B cell (primary cell): ENCODE results near the gene ALG9. TPM values are rescaled to one million over a fixed set of nuclear protein-coding genes. Genes with fewer than 3 reads are reported as not detected.

ENCODE experiments used
- ATAC-seq: fragments of 200-7000 bp; cut with Tn5 transposase; one replicate; pipeline ENCODE4 v1.10.0; 2021; ENCODE audit warnings: low read depth, mild to moderate bottlenecking, moderate number of reproducible peaks, moderate library complexity
- CTCF ChIA-PET: fragments of 350-600 bp; sonication (Branson Sonifier 250); formaldehyde crosslinking; loops from one replicate; lab custom pipeline; 2021; ENCODE audit warnings: antibody characterized with exemption, inconsistent platforms; lab: Charles Lee
- POLR2A ChIA-PET: fragments of 350-600 bp; sonication (Branson Sonifier 250); formaldehyde crosslinking; loops from one replicate; lab custom pipeline; 2021; ENCODE audit warnings: antibody characterized with exemption; lab: Charles Lee
- DNase-seq: peaks from one replicate; pipeline ENCODE4 v3.0.0; 2013
- H2AFZ ChIP-seq: 2 replicates; pipeline ENCODE4 v1.6.1; 2012; ENCODE audit warnings: mild to moderate bottlenecking, low read depth, low read length; ENCODE audit not compliant: insufficient read depth, poor library complexity, severe bottlenecking
- H3K27ac ChIP-seq, 2 donors: 1 replicate in 1 of 2; 2 replicates in 1 of 2; pipeline ENCODE4 v1.5.1; 2012 to 2013; ENCODE audit warnings: low read length in 2 of 2, mild to moderate bottlenecking in 2 of 2, moderate library complexity in 1 of 2
- H3K27me3 ChIP-seq, 4 experiments: fragments of 200-600 bp in 1 of 4; sonication (generic) in 1 of 4; replicated peaks in 1 of 4; 1 replicate in 2 of 4; 2 replicates in 2 of 4; pipeline versions ENCODE4 v1.6.1 to v1.7.0; 2013 to 2016; ENCODE audit warnings: low read length in 3 of 4, mild to moderate bottlenecking in 2 of 4, mixed read lengths in 1 of 4, moderate library complexity in 1 of 4; ENCODE audit not compliant: insufficient read depth in 4 of 4, control insufficient read depth in 3 of 4; ENCODE audit errors: control extremely low read depth in 1 of 4
- H3K36me3 ChIP-seq, 2 experiments: replicated peaks in 1 of 2; 1 replicate in 1 of 2; 2 replicates in 1 of 2; pipeline versions ENCODE4 v1.6.1 to v1.7.1; 2013; ENCODE audit warnings: low read length in 1 of 2; ENCODE audit not compliant: insufficient read depth in 2 of 2, control insufficient read depth in 1 of 2; ENCODE audit errors: control extremely low read depth in 1 of 2, extremely low read depth in 1 of 2
- H3K4me1 ChIP-seq, 2 donors: fragments of 200-600 bp in 1 of 2; sonication (generic) in 1 of 2; 1 replicate in 1 of 2; 2 replicates in 1 of 2; pipeline versions ENCODE4 v1.5.1 to v1.6.1; 2013 to 2017; ENCODE audit warnings: low read length in 2 of 2; ENCODE audit not compliant: control insufficient read depth in 2 of 2, insufficient read depth in 2 of 2
- H3K4me2 ChIP-seq: replicated peaks from 2 replicates; pipeline ENCODE3; 2012; ENCODE audit warnings: mild to moderate bottlenecking, low read depth, low read length; ENCODE audit not compliant: poor library complexity, severe bottlenecking
- H3K4me3 ChIP-seq, 5 experiments: fragments of 200-600 bp in 1 of 5; sonication (generic) in 1 of 5; 1 replicate in 3 of 5; 2 replicates in 2 of 5; pipeline versions ENCODE4 v1.5.1 to v1.7.0; 2011 to 2016; ENCODE audit warnings: low read length in 4 of 5, mild to moderate bottlenecking in 4 of 5, low read depth in 2 of 5, control low read depth in 1 of 5, moderate library complexity in 1 of 5; ENCODE audit not compliant: insufficient read depth in 1 of 5; ENCODE audit errors: control extremely low read depth in 1 of 5, extremely low read depth in 1 of 5
- H3K79me2 ChIP-seq: fragments of 200-600 bp; sonication (generic); one replicate; pipeline ENCODE4 v1.6.0; 2016; ENCODE audit warnings: low read length; ENCODE audit not compliant: control insufficient read depth, insufficient read depth
- H3K9ac ChIP-seq: fragments of 200-600 bp; sonication (generic); 2 replicates; pipeline ENCODE4 v1.6.1; 2017; ENCODE audit warnings: mild to moderate bottlenecking, low read length, moderate library complexity
- H3K9me3 ChIP-seq, 3 donors: one replicate each; pipeline versions ENCODE4 v1.6.1 to v1.7.1; 2013; ENCODE audit warnings: low read length in 2 of 3; ENCODE audit not compliant: control insufficient read depth in 2 of 3, insufficient read depth in 1 of 3; ENCODE audit errors: control extremely low read depth in 1 of 3
- H4K20me1 ChIP-seq: 2 replicates; pipeline ENCODE4 v1.6.0; 2012; ENCODE audit warnings: mild to moderate bottlenecking, low read length; ENCODE audit not compliant: insufficient read depth, control insufficient read depth, poor library complexity, severe bottlenecking
- H3K27ac Mint-ChIP-seq: one replicate; pipeline ENCODE4 v1.8.0; 2021; ENCODE audit warnings: mixed read lengths
- H3K27me3 Mint-ChIP-seq: one replicate; pipeline ENCODE4 v1.8.0; 2021; ENCODE audit warnings: mixed read lengths
- H3K4me1 Mint-ChIP-seq: one replicate; pipeline ENCODE4 v1.8.0; 2021; ENCODE audit warnings: mixed read lengths
- H3K4me3 Mint-ChIP-seq: one replicate; pipeline ENCODE4 v1.8.0; 2021; ENCODE audit warnings: mixed read lengths
- H3K9me3 Mint-ChIP-seq: one replicate; pipeline ENCODE4 v1.8.0; 2022; ENCODE audit warnings: mixed read lengths; ENCODE audit not compliant: insufficient read depth
- EZH2 ChIP-seq: IDR thresholded peaks from 2 replicates; pipeline ENCODE4 v1.6.1; 2012; ENCODE audit warnings: borderline replicate concordance, low read depth, mild to moderate bottlenecking, moderate library complexity, low read length; ENCODE audit not compliant: insufficient read depth, poor library complexity, severe bottlenecking
- WGBS: methylation state at CpG from one replicate; pipeline ENCODE4 v1.1.5; 2013; ENCODE audit warnings: missing lambda C conversion rate; ENCODE audit not compliant: insufficient coverage; 5-methylcytosine and 5-hydroxymethylcytosine counted together
- intact Hi-C: fragments of 100-400 bp; cut with micrococcal nuclease; formaldehyde crosslinking; loops from one replicate; pipeline ENCODE4 v1.10.0; 2022
- polyA plus RNA-seq: library from polyadenylated mRNA; depleted of rRNA; stranded (reverse); fragments of >200 nt; gene quantifications from 2 replicates; pipeline ENCODE4 v1.2.3, GENCODE V29; 2012
- total RNA-seq, 2 donors: library from RNA; stranded (reverse); fragments of 120-200 nt in 1 of 2; gene quantifications; 1 replicate in 1 of 2; 2 replicates in 1 of 2; pipeline versions ENCODE4 v1.2.3 to v1.2.4, GENCODE V29; 2013 to 2022
- TF ChIP-seq, protein P1 (sequence below): fragments of 200-600 bp; IDR thresholded peaks from one replicate; pipeline ENCODE4 v1.8.0; 2022; ENCODE audit warnings: antibody characterized with exemption, mild to moderate bottlenecking

Gene ALG9
- total and polyA plus RNA-seq, 2 donors (not counting 1 experiment from before 2014, with no cell fraction given): 21.2 to 29.9 TPM

DNA sequence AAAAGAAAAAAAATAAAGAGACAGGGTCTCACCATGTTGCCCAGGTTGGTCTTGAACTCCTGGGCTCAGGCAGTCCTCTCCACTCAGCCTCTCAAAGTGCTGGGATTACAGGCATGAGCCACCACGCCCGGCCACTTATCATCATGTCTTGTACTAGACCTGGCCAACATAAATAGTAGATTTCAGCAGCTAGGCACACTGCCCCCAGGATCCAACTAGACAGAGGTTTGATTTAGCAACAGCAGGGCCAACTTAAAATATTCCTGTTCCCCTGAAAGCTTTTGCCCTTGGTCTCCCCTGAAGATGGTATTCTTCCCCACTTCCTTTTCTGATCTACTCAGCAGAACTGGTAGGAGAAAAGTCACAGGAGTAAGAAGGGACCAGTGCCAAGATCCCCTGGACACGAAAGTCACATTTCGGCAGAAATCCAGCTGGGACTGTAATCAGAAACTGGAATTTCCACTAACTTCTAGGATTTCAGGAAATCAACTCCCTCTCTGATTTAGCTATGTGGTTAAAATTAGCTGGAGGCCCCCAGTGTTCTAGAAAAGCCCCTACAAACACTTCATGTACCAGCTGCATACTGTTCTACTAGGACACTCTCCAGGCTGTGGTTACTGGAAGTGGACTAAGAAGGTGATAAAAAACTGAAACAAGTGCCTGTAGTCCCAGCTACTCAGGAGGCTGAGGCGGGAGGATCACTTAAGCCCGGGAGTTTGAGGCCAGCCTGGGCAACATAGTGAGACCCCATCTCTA, 96.2 kb downstream of the ALG9 start:
- H3K4me3 ChIP-seq: no peak overlapping the region
- H3K27ac ChIP-seq: no peak overlapping the region
- H4K20me1 ChIP-seq: no peaks in the 10 kb centered on the region
- no peak overlapping the region for H2AFZ ChIP-seq
- DNase-seq: no peak
- Mint-ChIP-seq H3K4me1 (peaks cover 23% of the 10 kb centered on the region), H3K4me3 (no peak overlapping the region), H3K27me3 (no peaks in the 10 kb centered on the region), H3K9me3 (no peaks in the 10 kb centered on the region), H3K27ac (no peak overlapping the region)
- H3K79me2 ChIP-seq: no peaks in the 10 kb centered on the region
- peaks cover 17 to 21% of the 10 kb centered on the region in 2 donors for H3K4me1 ChIP-seq
- ChIA-PET POLR2A (no interaction called here), CTCF (interaction anchor here (1.7 to 6.3 kb wide), 5 partner anchors 9 to 187 kb away, joined by 3 to 151 read pairs (median 49); partner anchors contain the start of gene PPP2R1B)
- H3K27me3 ChIP-seq: no peaks in the 10 kb centered on the region
- H3K36me3 ChIP-seq: no peaks in the 10 kb centered on the region
- TF ChIP-seq, protein P1, sequence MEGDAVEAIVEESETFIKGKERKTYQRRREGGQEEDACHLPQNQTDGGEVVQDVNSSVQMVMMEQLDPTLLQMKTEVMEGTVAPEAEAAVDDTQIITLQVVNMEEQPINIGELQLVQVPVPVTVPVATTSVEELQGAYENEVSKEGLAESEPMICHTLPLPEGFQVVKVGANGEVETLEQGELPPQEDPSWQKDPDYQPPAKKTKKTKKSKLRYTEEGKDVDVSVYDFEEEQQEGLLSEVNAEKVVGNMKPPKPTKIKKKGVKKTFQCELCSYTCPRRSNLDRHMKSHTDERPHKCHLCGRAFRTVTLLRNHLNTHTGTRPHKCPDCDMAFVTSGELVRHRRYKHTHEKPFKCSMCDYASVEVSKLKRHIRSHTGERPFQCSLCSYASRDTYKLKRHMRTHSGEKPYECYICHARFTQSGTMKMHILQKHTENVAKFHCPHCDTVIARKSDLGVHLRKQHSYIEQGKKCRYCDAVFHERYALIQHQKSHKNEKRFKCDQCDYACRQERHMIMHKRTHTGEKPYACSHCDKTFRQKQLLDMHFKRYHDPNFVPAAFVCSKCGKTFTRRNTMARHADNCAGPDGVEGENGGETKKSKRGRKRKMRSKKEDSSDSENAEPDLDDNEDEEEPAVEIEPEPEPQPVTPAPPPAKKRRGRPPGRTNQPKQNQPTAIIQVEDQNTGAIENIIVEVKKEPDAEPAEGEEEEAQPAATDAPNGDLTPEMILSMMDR: no peak
- TF ChIP-seq EZH2: no peak
- WGBS: 100% methylated on average over 2 of the region's 6 CpGs
- no peak overlapping the region for H3K9ac ChIP-seq
- ATAC-seq: no peak
- intact Hi-C loops: no loop called here
- no peak overlapping the region for H3K4me2 ChIP-seq
- no peaks in the 10 kb centered on the region for H3K9me3 ChIP-seq

DNA sequence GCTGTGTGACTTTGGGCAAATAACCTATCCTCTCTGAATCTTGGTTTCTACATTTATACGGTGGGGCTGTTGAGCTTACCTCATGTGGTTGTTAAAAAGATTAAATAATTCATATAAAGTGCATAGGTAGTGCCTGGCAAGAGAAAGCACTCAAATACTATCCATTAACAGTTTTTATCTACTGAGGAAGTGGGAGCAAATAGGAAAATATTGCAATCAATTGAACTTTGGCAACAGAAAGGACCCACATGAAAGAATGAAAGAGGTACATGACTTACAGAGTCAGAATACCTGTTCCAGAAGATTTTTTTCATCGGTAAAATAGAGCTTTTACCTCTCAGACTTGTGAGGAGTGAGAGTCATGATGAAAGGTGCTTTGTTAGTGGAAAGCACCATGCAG, 98.8 kb downstream of the ALG9 start:
- WGBS: no CpG with 5 or more reads among the region's 2 CpGs
- no peaks in the 10 kb centered on the region for H3K9me3 Mint-ChIP-seq

More for the DNA sequence above, 98.8 kb downstream of the ALG9 start:
- ChIA-PET CTCF (interaction anchor here (1.3 kb wide), 1 partner anchor 170 kb away, joined by 4 read pairs; the partner anchor contains the start of gene SIK2), POLR2A (no interaction called here)
- ATAC-seq: no peak
- Mint-ChIP-seq H3K4me3 (no peak overlapping the region), H3K4me1 (peaks cover 23% of the 10 kb centered on the region), H3K27me3 (no peaks in the 10 kb centered on the region), H3K27ac (no peak overlapping the region)
- Histone ChIP-seq H3K9me3 (no peaks in the 10 kb centered on the region), H3K4me2 (no peak overlapping the region), H3K4me3 (no peak overlapping the region), H3K27ac (no peak overlapping the region), H3K36me3 (no peaks in the 10 kb centered on the region), H3K79me2 (no peaks in the 10 kb centered on the region), H2AFZ (no peak overlapping the region), H3K9ac (no peak overlapping the region), H3K27me3 (no peaks in the 10 kb centered on the region), H4K20me1 (no peaks in the 10 kb centered on the region), H3K4me1 (peaks cover 17 to 21% of the 10 kb centered on the region in 2 donors)
- intact Hi-C loops: no loop called here
- no peak for DNase-seq
- no peak for TF ChIP-seq EZH2
- TF ChIP-seq, protein P1: no peak
